BJ (cell line): Measurements from ENCODE around the gene CDH1. TPM values are rescaled to one million over a fixed set of nuclear protein-coding genes. Genes with fewer than 3 reads are reported as not detected.

ENCODE experiments used
- CTCF ChIA-PET: fragments of 350-600 bp; formaldehyde crosslinking; extraction: SDS; loops from one replicate; lab custom pipeline; 2021; ENCODE audit warnings: antibody characterized with exemption, inconsistent platforms; lab: Yijun Ruan, JAX
- POLR2A ChIA-PET: fragments of 300-600 bp; sonication (Branson Sonifier 250); formaldehyde crosslinking; extraction: SDS; loops from one replicate; lab custom pipeline; 2021; ENCODE audit warnings: antibody characterized with exemption; lab: Charles Lee
- DNase-seq: peaks from one replicate; pipeline ENCODE4 v3.0.0-alpha.2; 2011; ENCODE audit warnings: low read depth
- H3K27me3 ChIP-seq: 2 replicates; pipeline ENCODE4 v1.6.0; 2011; ENCODE audit warnings: low read length; ENCODE audit not compliant: control insufficient read depth, insufficient read depth
- H3K36me3 ChIP-seq: 2 replicates; pipeline ENCODE4 v1.5.1; 2011; ENCODE audit warnings: low read length; ENCODE audit not compliant: control insufficient read depth, insufficient read depth
- H3K4me3 ChIP-seq: 2 replicates; pipeline ENCODE4 v1.5.1; 2011; ENCODE audit warnings: low read depth, mild to moderate bottlenecking, control low read depth, low read length
- polyA plus RNA-seq: library from polyadenylated mRNA; depleted of rRNA; stranded (reverse); fragments of >200 nt; gene quantifications from 2 replicates; pipeline ENCODE4 v1.2.3, GENCODE V29; 2011
- TF ChIP-seq, protein P1 (sequence below): IDR thresholded peaks from 2 replicates; pipeline ENCODE4 v1.5.1; 2011; ENCODE audit warnings: low read depth, mild to moderate bottlenecking, control low read depth, inconsistent platforms, low read length, moderate library complexity; ENCODE audit not compliant: insufficient read depth

The CDH1 gene
- polyA plus RNA-seq, 1 experiment: 0.26 TPM

DNA sequence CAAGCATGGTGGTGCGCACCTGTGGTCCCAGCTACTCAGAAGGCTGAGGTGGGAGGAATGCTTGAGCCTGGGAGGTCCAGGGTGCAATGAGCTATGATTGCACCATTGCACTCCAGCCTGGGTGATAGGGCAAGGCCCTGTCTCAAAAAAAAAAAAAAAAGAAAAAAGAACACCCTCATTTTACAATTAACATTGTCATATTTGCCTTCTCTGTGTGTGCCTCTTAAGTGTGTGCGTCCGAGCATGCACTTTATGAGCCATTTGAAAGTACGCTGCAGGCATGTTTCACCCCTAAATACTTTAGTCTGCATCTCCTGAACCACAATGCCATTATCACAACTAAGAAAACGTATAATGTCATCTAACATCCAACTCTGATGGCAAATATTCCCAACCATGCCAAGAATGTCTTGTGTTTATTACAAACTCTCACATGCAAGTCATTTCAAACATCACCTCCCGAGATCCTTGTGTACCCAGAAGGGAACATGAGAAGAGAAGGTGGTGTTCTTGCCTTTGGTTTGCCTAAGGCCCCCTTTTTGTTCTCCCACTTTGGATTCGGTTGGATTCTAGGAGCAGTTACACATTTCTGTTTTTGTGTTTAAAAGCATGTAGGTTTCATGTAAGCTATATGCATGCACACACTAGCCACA is 38.0 kb downstream of the CDH1 start:
- TF ChIP-seq, protein P1, sequence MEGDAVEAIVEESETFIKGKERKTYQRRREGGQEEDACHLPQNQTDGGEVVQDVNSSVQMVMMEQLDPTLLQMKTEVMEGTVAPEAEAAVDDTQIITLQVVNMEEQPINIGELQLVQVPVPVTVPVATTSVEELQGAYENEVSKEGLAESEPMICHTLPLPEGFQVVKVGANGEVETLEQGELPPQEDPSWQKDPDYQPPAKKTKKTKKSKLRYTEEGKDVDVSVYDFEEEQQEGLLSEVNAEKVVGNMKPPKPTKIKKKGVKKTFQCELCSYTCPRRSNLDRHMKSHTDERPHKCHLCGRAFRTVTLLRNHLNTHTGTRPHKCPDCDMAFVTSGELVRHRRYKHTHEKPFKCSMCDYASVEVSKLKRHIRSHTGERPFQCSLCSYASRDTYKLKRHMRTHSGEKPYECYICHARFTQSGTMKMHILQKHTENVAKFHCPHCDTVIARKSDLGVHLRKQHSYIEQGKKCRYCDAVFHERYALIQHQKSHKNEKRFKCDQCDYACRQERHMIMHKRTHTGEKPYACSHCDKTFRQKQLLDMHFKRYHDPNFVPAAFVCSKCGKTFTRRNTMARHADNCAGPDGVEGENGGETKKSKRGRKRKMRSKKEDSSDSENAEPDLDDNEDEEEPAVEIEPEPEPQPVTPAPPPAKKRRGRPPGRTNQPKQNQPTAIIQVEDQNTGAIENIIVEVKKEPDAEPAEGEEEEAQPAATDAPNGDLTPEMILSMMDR: no peak
- ChIA-PET CTCF (no interaction called here), POLR2A (no interaction called here)

DNA sequence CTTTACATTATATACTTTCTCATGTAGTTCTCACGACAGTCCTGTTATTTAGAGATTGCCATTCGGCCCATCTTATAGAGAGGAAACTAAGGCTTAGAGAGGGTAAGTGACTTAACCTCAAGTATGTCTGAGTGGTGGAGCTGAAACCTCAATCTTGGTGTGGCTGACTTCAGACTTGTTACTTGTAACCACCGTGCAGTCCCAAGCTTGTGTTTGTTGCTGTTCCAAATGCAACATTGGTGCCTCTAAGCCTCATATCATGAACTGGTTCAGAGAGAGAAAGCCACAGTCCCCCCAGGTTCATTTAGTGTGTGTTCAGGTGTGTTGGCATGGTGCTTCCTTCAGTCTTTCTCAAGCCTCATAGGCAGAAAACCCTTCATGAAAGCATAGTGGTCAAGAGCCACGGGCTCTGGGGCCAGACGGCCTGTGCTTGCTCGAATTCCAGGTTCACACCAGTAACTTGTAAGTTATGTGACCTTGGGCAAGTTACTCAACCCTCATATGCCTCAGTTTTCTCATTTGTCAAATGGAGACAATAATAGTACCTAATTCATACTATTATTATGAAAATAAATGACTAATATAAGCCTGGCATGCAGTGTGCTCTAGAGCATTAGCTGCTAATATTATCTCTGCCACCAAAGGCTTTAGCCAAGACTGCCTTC is 39.9 kb downstream of the CDH1 start:
- CTCF ChIA-PET: no interaction called here
- no peak for DNase-seq
- Histone ChIP-seq H3K4me3 (no peak overlapping the region), H3K36me3 (no peaks in the 10 kb centered on the region), H3K27me3 (peaks cover 8% of the 10 kb centered on the region)
- POLR2A ChIA-PET: interaction anchor here (0.6 kb wide), 1 partner anchor 8 kb away, joined by 3 read pairs; no protein-coding TSS in a partner anchor
- TF ChIP-seq, protein P1: no peak

More for the DNA sequence above, 38.0 kb downstream of the CDH1 start:
- H3K4me3 ChIP-seq: no peak overlapping the region
- no peak for DNase-seq
- H3K27me3 ChIP-seq: peaks cover 10% of the 10 kb centered on the region
- no peaks in the 10 kb centered on the region for H3K36me3 ChIP-seq

DNA sequence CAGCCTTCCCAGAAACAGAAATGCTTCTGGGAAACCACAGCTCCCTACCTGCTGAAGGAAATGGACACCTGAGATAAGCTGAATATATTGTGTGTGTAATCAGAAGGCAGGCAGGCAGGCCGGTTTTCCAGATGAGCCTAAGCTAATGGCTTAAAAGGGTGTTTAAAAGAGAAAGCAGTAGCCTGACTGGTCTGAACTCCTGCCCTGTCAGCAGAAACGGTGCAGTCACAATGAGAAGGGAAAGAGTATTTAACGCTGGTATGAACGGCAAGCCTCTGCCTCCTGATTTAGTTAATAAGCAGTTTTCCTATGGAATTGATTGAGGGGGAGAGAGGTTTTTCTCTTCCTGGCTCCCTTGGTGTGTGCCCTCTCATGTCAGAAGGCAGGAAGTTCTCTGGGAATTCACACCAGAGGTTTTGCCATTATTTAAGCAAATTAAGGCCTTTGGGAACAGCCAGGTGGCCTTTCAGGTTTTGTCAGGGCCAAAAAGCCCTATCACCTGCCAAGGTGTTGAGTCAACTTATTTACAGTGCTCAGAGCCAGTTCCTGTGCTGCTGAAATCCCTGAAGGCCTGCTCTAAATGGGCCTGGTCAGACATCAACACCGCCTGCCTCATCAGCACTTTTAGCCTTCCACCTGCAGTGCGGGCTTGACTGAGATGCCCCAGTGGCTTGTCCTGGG is 41.6 kb downstream of the CDH1 start:
- POLR2A ChIA-PET: no interaction called here
- Histone ChIP-seq H3K27me3 (peaks cover 8% of the 10 kb centered on the region), H3K36me3 (no peaks in the 10 kb centered on the region)

DNA sequence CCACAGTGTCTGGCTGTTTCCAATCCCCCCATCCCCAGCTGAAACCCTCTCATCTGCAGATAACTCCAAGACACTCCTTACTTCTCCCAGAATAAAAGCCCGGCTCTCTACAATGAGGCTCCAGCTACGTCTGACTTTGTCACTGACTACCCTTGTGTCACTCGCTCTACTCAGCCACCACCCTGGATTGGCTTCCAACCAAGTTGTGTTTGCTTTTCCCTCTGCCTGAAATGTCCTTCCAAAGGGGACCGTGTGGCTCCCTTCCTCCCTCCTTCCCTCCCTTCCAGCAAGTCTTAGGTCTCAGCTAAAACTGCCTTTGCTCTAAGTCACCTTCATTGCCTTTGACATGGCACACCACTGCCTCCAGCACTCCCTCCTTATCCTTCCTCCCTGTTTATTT is 42.8 kb downstream of the CDH1 start:
- TF ChIP-seq, protein P1: no peak
- Histone ChIP-seq H3K4me3 (no peak overlapping the region), H3K27me3 (peaks cover 6% of the 10 kb centered on the region), H3K36me3 (no peaks in the 10 kb centered on the region)
- POLR2A ChIA-PET: no interaction called here
- CTCF ChIA-PET: interaction anchor here (0.9 to 1.4 kb wide), 3 partner anchors 15 to 20 kb away, joined by 3 to 5 read pairs (median 4); no protein-coding TSS in a partner anchor
- DNase-seq: no peak

More for the DNA sequence above, 41.6 kb downstream of the CDH1 start:
- no peak overlapping the region for H3K4me3 ChIP-seq
- TF ChIP-seq, protein P1: no peak
- DNase-seq: no peak
- CTCF ChIA-PET: interaction anchor here (1.4 kb wide), 1 partner anchor 22 kb away, joined by 3 read pairs; no protein-coding TSS in a partner anchor

DNA sequence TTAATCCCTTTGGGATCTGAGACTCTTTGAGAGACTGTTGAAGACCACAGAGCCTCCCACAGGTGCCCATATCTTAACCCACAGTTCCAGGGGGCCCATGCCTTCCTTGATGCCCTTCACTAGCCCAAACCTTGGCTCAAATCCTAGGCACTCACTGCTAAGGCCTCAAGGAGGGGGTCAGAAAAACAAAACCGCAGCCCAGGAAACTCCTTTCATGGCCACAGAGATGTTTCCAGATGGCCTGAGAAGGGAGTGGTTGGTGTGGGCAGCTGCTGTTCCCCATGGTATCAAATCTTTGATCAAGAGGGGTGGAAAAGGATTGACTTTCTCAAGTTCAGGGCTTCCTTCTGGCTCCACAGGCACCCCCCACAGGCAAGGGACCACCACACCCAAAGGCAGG is 44.7 kb downstream of the CDH1 start:
- Histone ChIP-seq H3K27me3 (peaks cover 4% of the 10 kb centered on the region), H3K4me3 (no peak overlapping the region), H3K36me3 (no peaks in the 10 kb centered on the region; the same call in 1 of the 2 replicates)
- CTCF ChIA-PET: interaction anchor here (1.1 kb wide), 1 partner anchor 8 kb away, joined by 3 read pairs; no protein-coding TSS in a partner anchor
- POLR2A ChIA-PET: no interaction called here
- DNase-seq: no peak
- TF ChIP-seq, protein P1: no peak
